Bronchial epithelial cell (primary cell): ENCODE results near the gene COIL. TPM values are rescaled to one million over a fixed set of nuclear protein-coding genes. Genes with fewer than 3 reads are reported as not detected.
"Not testable (repeated sequence)": the region's sequence is repeated elsewhere in the genome, so short reads cannot be mapped to it uniquely, and the experiment has no call there.

Source experiments
- DNase-seq: peaks from one replicate; pipeline ENCODE4 v3.0.0-alpha.2; 2010; ENCODE audit warnings: low read depth
- FAIRE-seq: peaks from 2 replicates; lab custom pipeline; 2011; peaks lifted over from hg19 to GRCh38; lab: Jason Lieb, UNC
- H3K27me3 ChIP-seq: 2 replicates; pipeline ENCODE4 v1.5.1; 2011; ENCODE audit warnings: low read length; ENCODE audit not compliant: control insufficient read depth, insufficient read depth
- H3K36me3 ChIP-seq: 2 replicates; pipeline ENCODE4 v1.5.1; 2011; ENCODE audit warnings: low read length; ENCODE audit not compliant: control insufficient read depth, insufficient read depth
- H3K4me3 ChIP-seq: 2 replicates; pipeline ENCODE4 v1.5.1; 2011; ENCODE audit warnings: mild to moderate bottlenecking, low read depth, low read length, control low read depth
- CTCF ChIP-seq: IDR thresholded peaks from 2 replicates; pipeline ENCODE4 v1.5.1; 2011; ENCODE audit warnings: mild to moderate bottlenecking, moderate library complexity, low read length, control low read depth, inconsistent platforms; ENCODE audit not compliant: insufficient read depth, severe bottlenecking
- total RNA-seq: library from RNA; depleted of rRNA; stranded (reverse); fragments of >200 nt; gene quantifications from 2 replicates; pipeline ENCODE4 v1.2.1, GENCODE V29; 2014

Gene COIL
- total RNA-seq, 1 donor from 2014 or later: 15.3 TPM

DNA sequence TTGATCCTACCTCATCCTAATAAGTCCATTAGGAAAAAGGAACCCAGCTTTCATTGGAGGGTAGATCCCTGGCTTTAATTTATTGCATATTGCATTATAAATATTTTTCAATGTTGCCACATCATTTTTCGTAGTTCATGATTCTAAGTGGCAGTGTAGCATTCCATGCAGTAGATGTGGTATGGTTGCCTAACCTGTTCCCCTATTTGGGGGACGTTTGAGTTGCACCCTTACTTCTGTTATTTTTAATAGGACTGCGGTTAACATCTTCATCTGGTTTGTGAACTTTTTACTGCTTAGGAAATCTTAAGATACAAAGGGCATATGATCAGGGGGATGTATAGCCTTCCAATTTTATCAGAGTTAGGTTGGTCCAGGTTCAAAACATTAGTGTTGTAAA is 22.5 kb upstream of the COIL start:
- DNase-seq: no peak
- TF ChIP-seq CTCF: no peak
- FAIRE-seq: no peak
- Histone ChIP-seq H3K4me3 (no peak overlapping the region), H3K27me3 (no peaks in the 10 kb centered on the region), H3K36me3 (peaks cover 13% of the 10 kb centered on the region)

DNA sequence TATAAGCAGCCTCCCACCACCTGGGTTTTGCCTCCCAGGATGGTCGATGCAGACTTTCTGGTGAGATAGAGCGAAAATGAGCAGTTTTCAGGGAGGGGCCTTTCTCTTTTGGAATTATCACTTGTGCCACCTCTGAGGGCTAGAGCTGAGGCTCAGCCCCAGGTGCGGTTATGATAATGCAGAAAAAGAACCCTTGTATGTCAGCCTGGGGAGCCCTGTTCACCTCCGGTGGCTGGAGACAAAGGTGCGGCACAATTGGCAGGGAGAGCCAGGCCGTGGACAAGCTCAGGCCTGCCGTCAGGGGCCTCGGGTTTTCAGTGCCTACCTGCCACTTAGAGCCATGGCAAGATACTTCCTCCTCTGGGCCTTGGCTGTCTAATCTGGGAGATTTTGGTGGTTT is 21.5 kb upstream of the COIL start:
- H3K36me3 ChIP-seq: peaks cover 11% of the 10 kb centered on the region
- no peak for FAIRE-seq
- no peak for TF ChIP-seq CTCF
- H3K4me3 ChIP-seq: no peak overlapping the region
- peak; percentile 74 for DNase-seq
- no peaks in the 10 kb centered on the region for H3K27me3 ChIP-seq

- H3K27me3 ChIP-seq, FAIRE-seq: not testable (repeated sequence)
Observed at GRCh38 chr17:56980526-56980925, 19.7 kb upstream of the COIL start.

GRCh38 chr17:56979091-56979480 is 18.2 kb upstream of the COIL start:
- FAIRE-seq (no peak), DNase-seq (peak; percentile 10)
- no peaks in the 10 kb centered on the region for H3K36me3 ChIP-seq
- TF ChIP-seq CTCF: no peak
- peak overlapping the region; percentile 58 for H3K4me3 ChIP-seq
- H3K27me3 ChIP-seq: no peaks in the 10 kb centered on the region

More at GRCh38 chr17:56980526-56980925, 19.7 kb upstream of the COIL start:
- DNase-seq, H3K36me3 ChIP-seq, H3K4me3 ChIP-seq: not testable (repeated sequence)

DNA sequence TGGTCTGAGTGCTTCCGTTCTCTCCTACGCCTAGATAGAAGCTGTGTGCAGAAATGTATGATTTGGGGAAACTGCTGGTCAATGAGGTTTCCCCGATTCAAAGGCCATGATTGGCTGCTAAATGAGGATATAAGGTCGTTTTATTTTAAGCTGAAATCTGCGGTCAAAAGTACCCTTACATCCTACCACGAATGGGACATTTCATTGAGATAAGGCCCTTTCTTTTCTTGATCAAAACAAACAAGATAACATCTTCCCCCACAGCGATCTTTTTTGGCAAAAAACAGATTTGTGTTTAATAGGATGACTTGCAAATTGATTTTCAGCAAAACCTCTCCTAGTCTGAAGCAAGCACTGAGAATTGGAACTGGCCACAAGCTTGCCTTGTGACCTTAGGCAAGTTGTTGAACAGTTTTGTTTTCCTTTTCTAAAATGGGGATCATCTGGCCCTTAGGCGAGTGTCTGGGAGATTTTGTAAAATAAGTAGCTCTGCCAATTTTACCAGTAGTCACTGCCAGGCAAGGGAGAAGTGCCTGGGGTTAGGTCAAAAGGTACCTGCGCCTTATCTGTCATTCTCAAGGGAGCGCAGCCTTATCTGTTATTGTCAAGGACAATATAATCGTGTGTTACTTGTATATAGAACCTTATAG is 17.7 kb upstream of the COIL start:
- no peak for TF ChIP-seq CTCF
- Histone ChIP-seq H3K36me3 (no peaks in the 10 kb centered on the region), H3K27me3 (no peaks in the 10 kb centered on the region), H3K4me3 (peak overlapping the region; percentile 58)
- FAIRE-seq (no peak), DNase-seq (peak; percentile 17)

GRCh38 chr17:56977673-56978395 is 17.0 kb upstream of the COIL start, which contains the start of gene SCPEP1:
TSS of gene SCPEP1 (plus strand) at chr17:56978131. CDS start at chr17:56978160, 29 bp downstream.
- DNase-seq: peak; percentile 64
- TF ChIP-seq CTCF: no peak
- Histone ChIP-seq H3K4me3 (peak within 1 kb of the TSS; percentile 58), H3K27me3 (no peaks in the 10 kb centered on the region), H3K36me3 (no peaks in the 10 kb centered on the region)
- no peak for FAIRE-seq
